ENCODE measurements around the gene NEB. TPM values are rescaled to one million over a fixed set of nuclear protein-coding genes. Genes with fewer than 3 reads are reported as not detected.

Gene NEB
- polyA plus RNA-seq, 1 experiment = 0.01 TPM

DNA sequence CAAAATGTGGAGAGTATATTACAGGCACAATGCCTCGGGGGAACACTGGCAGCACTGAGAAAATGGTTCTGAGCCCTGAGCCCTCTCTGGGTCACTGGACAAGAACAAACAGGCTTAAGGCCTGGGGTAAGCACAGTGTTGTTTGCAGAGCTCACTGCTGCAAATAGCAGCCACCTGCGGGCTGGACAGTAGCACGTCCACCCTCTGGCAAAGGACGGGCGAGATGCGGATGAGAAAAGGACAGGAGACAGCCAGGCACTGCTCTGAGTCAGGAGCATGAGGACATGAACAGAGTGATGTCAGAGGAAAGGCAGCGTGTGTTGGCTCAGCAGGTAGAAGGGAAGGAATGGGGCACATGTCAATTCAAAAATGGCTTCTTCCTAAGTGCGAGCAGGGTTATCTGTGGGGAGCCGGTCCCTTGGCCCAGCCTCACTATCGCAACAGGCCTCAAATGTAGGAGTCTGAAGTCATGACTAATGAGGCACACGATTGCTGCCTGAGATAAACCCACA lies 25.9 kb upstream of the NEB start:
- ChIA-PET CTCF (no interaction called here), POLR2A (no interaction called here)
- no peak for DNase-seq (ENCODE audit: low read depth)
- no peak overlapping the region for H3K4me3 ChIP-seq (ENCODE audit: low read depth, low read length)
- TF ChIP-seq, protein P1, sequence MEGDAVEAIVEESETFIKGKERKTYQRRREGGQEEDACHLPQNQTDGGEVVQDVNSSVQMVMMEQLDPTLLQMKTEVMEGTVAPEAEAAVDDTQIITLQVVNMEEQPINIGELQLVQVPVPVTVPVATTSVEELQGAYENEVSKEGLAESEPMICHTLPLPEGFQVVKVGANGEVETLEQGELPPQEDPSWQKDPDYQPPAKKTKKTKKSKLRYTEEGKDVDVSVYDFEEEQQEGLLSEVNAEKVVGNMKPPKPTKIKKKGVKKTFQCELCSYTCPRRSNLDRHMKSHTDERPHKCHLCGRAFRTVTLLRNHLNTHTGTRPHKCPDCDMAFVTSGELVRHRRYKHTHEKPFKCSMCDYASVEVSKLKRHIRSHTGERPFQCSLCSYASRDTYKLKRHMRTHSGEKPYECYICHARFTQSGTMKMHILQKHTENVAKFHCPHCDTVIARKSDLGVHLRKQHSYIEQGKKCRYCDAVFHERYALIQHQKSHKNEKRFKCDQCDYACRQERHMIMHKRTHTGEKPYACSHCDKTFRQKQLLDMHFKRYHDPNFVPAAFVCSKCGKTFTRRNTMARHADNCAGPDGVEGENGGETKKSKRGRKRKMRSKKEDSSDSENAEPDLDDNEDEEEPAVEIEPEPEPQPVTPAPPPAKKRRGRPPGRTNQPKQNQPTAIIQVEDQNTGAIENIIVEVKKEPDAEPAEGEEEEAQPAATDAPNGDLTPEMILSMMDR (IDR thresholded peaks at IDR 0.05; ENCODE audit: insufficient read depth, low read depth, low read length) = no peak
- no peaks in the 10 kb centered on the region for H3K27me3 ChIP-seq (ENCODE audit: control insufficient read depth, insufficient read depth, low read length)
- H3K36me3 ChIP-seq (ENCODE audit: control insufficient read depth, insufficient read depth, low read length) = no peaks in the 10 kb centered on the region

DNA sequence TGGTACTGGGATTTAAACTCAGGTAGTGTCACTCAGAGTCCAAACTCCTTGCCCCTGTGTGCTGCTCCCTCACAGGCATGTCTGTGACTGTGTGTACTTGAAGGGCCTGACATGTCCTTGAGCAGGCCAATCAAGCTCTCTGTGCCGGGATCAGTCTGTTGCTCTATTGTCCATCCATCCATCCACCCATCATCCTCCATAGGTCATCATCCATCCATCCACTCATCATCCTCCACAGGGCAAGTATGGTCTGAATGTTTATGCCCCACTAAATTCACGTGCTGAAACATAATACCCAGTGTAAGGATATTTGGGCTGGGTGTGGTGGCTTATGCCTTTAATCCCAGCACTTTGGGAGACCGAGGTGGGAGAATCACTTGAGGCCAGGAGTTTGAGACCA lies 24.5 kb upstream of the NEB start:
- no peak for DNase-seq (ENCODE audit: low read depth)
- Histone ChIP-seq H3K27me3 (ENCODE audit: control insufficient read depth, insufficient read depth, low read length) (no peaks in the 10 kb centered on the region), H3K4me3 (ENCODE audit: low read depth, low read length) (no peak overlapping the region), H3K36me3 (ENCODE audit: control insufficient read depth, insufficient read depth, low read length) (no peaks in the 10 kb centered on the region)
- CTCF ChIA-PET = no interaction called here
- TF ChIP-seq, protein P1 (IDR thresholded peaks at IDR 0.05; ENCODE audit: insufficient read depth, low read depth, low read length) = no peak
- POLR2A ChIA-PET = no interaction called here

DNA sequence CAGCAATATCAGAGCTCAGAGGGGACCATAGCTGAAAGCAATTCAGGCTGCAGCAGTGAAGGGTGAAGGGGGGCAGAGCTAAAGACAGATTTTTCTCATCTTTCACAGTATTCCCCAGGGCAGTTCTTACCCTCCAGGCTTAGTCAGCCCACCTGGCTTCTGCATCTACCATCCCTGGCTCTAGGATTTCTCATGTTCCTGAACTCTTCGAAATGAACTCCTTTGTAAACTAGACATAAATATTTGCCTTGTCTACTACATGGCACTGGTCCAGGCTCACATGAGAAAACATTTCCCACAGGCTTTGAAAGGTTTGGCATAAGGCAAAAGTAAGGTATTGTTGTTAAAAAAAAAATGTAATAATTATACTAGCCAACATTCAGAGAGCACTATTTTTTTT lies 23.6 kb upstream of the NEB start:
- ChIA-PET CTCF (no interaction called here), POLR2A (no interaction called here)
- no peak for DNase-seq (ENCODE audit: low read depth)
- Histone ChIP-seq H3K27me3 (ENCODE audit: control insufficient read depth, insufficient read depth, low read length) (no peaks in the 10 kb centered on the region), H3K4me3 (ENCODE audit: low read depth, low read length) (no peak overlapping the region), H3K36me3 (ENCODE audit: control insufficient read depth, insufficient read depth, low read length) (no peaks in the 10 kb centered on the region)
- TF ChIP-seq, protein P1 (IDR thresholded peaks at IDR 0.05; ENCODE audit: insufficient read depth, low read depth, low read length) = no peak

DNA sequence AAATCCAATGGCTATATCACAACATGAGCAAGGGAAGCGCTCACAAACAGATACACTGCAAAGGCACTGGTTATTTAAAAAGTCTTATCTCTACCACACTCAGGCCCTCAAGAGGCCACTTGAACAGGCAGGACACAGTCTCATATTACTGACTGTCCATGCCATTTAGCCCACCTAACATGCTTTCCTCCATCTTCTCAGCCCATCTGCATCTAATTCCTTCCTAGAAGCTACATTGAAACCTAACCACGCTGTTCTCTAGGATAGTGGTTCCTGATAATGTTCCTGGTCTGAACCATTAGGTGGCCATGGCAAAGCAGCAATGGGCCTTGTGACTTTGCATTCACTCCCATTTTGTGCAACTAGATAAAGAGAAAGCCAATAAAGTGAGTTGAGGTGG lies 22.5 kb upstream of the NEB start:
- POLR2A ChIA-PET = no interaction called here
- DNase-seq (ENCODE audit: low read depth) = no peak
- CTCF ChIA-PET = interaction anchor here (0.9 kb wide), 1 partner anchor 15 kb away, joined by 3 read pairs; no protein-coding TSS in a partner anchor
- Histone ChIP-seq H3K4me3 (ENCODE audit: low read depth, low read length) (no peak overlapping the region), H3K27me3 (ENCODE audit: control insufficient read depth, insufficient read depth, low read length) (no peaks in the 10 kb centered on the region), H3K36me3 (ENCODE audit: control insufficient read depth, insufficient read depth, low read length) (no peaks in the 10 kb centered on the region)
- TF ChIP-seq, protein P1 (IDR thresholded peaks at IDR 0.05; ENCODE audit: insufficient read depth, low read depth, low read length) = no peak

DNA sequence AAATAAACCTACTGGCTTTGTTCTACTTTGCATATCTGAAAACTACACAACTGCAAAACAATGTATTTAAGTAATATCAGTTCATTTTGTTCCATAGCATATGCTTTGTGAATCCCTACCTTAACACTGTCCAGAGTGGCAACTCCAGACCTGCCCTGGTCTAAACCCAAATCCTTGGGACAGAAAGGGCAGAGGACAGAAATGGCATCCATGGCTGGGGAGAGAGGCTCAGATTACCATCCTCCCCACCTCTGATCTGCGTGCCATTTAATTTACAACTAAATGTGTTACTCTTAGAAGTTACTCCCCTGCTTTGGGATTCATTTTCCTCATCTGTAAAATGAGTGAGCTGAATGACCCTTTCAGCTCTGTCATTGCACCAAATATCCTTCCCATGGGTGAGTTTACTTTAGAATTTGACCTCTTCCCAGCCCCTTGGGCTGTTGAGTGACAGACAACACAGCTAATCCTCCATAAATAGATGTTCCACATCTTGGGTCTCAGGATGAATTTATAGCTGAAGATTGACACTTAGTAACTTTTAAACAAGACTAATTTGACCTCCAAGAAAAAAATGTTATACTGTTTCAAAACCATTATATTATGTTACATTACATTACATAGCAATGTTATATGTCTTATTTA lies 20.1 kb upstream of the NEB start:
- TF ChIP-seq, protein P1 (IDR thresholded peaks at IDR 0.05; ENCODE audit: insufficient read depth, low read depth, low read length) = no peak
- Histone ChIP-seq H3K4me3 (ENCODE audit: low read depth, low read length) (no peak overlapping the region), H3K36me3 (ENCODE audit: control insufficient read depth, insufficient read depth, low read length) (no peaks in the 10 kb centered on the region), H3K27me3 (ENCODE audit: control insufficient read depth, insufficient read depth, low read length) (no peaks in the 10 kb centered on the region)
- CTCF ChIA-PET = no interaction called here
- POLR2A ChIA-PET = no interaction called here
- DNase-seq (ENCODE audit: low read depth) = no peak
